Loucy (cell line): ENCODE results near the gene OR5J2.

Source experiments
- H2AFZ ChIP-seq: fragments of 200-600 bp; sonication (generic); 2 replicates; pipeline ENCODE4 v1.6.0; 2016; ENCODE audit warnings: antibody characterized with exemption, mild to moderate bottlenecking, low read length, moderate library complexity
- H3F3A ChIP-seq: fragments of 200-600 bp; 2 replicates; pipeline ENCODE4 v1.6.0; 2016; ENCODE audit warnings: antibody characterized with exemption, low read depth, mild to moderate bottlenecking
- H3K27me3 ChIP-seq: fragments of 200-600 bp; sonication (generic); 2 replicates; pipeline ENCODE4 v1.6.1; 2014; ENCODE audit warnings: low read length, mild to moderate bottlenecking; ENCODE audit not compliant: insufficient read depth, poor library complexity, severe bottlenecking
- H3K36me3 ChIP-seq: fragments of 200-600 bp; sonication (generic); 2 replicates; pipeline ENCODE4 v1.6.1; 2016; ENCODE audit warnings: low read length; ENCODE audit not compliant: insufficient read depth
- H3K4me1 ChIP-seq: fragments of 200-600 bp; sonication (generic); 2 replicates; pipeline ENCODE4 v1.5.1; 2014; ENCODE audit warnings: low read length, mild to moderate bottlenecking; ENCODE audit not compliant: insufficient read depth, poor library complexity, severe bottlenecking
- H3K4me2 ChIP-seq: fragments of 200-600 bp; sonication (generic); 2 replicates; pipeline ENCODE4 v1.6.0; 2014; ENCODE audit warnings: antibody characterized with exemption, low read length, low read depth, mild to moderate bottlenecking; ENCODE audit not compliant: poor library complexity, severe bottlenecking
- H3K4me3 ChIP-seq: fragments of 200-600 bp; sonication (generic); 2 replicates; pipeline ENCODE4 v1.5.1; 2014; ENCODE audit warnings: low read length, mild to moderate bottlenecking, mixed read lengths; ENCODE audit not compliant: poor library complexity, severe bottlenecking
- H3K79me2 ChIP-seq: fragments of 200-600 bp; sonication (generic); 2 replicates; pipeline ENCODE4 v1.6.1; 2014; ENCODE audit warnings: low read length; ENCODE audit not compliant: insufficient read depth
- H3K9ac ChIP-seq: fragments of 200-600 bp; sonication (generic); 2 replicates; pipeline ENCODE4 v1.6.0; 2014; ENCODE audit warnings: mild to moderate bottlenecking, low read depth, low read length, moderate library complexity; ENCODE audit not compliant: poor library complexity, severe bottlenecking
- H3K9me2 ChIP-seq: fragments of 200-600 bp; sonication (generic); replicated peaks from 2 replicates; pipeline ENCODE4 v1.6.1; 2016; ENCODE audit warnings: low read depth, low read length, mixed read lengths
- H3K9me3 ChIP-seq: fragments of 200-600 bp; sonication (generic); 2 replicates; pipeline ENCODE4 v1.6.1; 2014; ENCODE audit warnings: mild to moderate bottlenecking, antibody characterized with exemption, low read length, low read depth; ENCODE audit not compliant: insufficient read depth
- H4K20me1 ChIP-seq: fragments of 200-600 bp; sonication (generic); 2 replicates; pipeline ENCODE4 v1.6.0; 2014; ENCODE audit warnings: antibody characterized with exemption, low read length, mild to moderate bottlenecking; ENCODE audit not compliant: insufficient read depth, poor library complexity, severe bottlenecking
- EZH2phosphoT487 ChIP-seq: fragments of 200-600 bp; IDR thresholded peaks from 2 replicates; pipeline ENCODE4 v1.6.1; 2018; ENCODE audit warnings: antibody characterized with exemption, mild to moderate bottlenecking, moderate library complexity, borderline replicate concordance
- TF ChIP-seq, protein P1 (sequence below): fragments of 200-600 bp; sonication (generic); conservative IDR thresholded peaks from 2 replicates; pipeline ENCODE4 v1.5.1; 2014; ENCODE audit warnings: mild to moderate bottlenecking, antibody characterized with exemption, low read length

The OR5J2 gene

DNA sequence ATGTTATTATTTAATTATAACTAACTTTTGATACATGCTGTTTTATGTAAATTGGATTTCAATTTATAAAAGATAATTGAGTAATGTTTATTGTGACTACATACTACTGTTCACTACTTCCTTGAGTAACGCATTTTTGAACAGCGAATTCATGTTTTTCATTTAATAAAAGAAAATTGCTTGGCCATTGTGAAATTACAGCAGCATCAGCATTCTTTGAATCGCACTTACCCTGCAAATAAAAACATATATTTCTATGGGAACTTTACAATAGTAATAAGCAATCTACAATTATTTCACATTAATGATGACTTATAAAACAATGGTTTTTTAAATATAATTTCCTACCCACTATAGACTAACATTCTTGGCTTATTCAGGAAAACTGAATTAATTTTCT, 20.3 kb downstream of the OR5J2 start:
- H3K79me2 ChIP-seq: no peaks in the 10 kb centered on the region
- TF ChIP-seq, protein P1, sequence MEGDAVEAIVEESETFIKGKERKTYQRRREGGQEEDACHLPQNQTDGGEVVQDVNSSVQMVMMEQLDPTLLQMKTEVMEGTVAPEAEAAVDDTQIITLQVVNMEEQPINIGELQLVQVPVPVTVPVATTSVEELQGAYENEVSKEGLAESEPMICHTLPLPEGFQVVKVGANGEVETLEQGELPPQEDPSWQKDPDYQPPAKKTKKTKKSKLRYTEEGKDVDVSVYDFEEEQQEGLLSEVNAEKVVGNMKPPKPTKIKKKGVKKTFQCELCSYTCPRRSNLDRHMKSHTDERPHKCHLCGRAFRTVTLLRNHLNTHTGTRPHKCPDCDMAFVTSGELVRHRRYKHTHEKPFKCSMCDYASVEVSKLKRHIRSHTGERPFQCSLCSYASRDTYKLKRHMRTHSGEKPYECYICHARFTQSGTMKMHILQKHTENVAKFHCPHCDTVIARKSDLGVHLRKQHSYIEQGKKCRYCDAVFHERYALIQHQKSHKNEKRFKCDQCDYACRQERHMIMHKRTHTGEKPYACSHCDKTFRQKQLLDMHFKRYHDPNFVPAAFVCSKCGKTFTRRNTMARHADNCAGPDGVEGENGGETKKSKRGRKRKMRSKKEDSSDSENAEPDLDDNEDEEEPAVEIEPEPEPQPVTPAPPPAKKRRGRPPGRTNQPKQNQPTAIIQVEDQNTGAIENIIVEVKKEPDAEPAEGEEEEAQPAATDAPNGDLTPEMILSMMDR: no peak
- TF ChIP-seq EZH2phosphoT487: no peak
- H3K9me2 ChIP-seq: no peaks in the 10 kb centered on the region

DNA sequence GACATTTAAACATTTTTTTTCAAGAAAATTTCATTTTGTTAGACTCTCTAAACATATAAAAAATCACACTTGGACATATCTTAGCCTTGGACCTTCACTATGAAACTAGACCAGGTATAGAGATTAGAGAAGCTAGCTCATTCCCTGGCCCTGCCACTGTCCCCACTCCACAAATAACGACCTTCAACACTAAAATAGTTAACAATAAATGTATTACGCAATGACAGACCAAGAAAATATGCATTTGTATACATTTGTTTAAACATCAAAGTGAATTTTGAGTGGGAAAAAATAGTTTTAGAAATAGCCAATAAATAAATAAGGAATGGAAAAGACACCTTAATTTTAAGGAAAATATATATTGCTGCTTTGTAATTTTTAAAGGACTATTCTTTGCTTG, 20.9 kb downstream of the OR5J2 start:
- TF ChIP-seq, protein P1: no peak
- no peak for TF ChIP-seq EZH2phosphoT487
- Histone ChIP-seq H2AFZ (no peak overlapping the region), H3K79me2 (no peaks in the 10 kb centered on the region), H3K9me2 (no peaks in the 10 kb centered on the region), H3K4me2 (no peak overlapping the region), H3K27me3 (no peaks in the 10 kb centered on the region), H3K9ac (no peak overlapping the region), H4K20me1 (no peaks in the 10 kb centered on the region), H3K4me3 (no peak overlapping the region), H3K4me1 (no peaks in the 10 kb centered on the region), H3F3A (no peaks in the 10 kb centered on the region), H3K9me3 (no peaks in the 10 kb centered on the region), H3K36me3 (no peaks in the 10 kb centered on the region)

More for the DNA sequence above, 20.3 kb downstream of the OR5J2 start:
- H4K20me1 ChIP-seq: no peaks in the 10 kb centered on the region
- no peaks in the 10 kb centered on the region for H3K4me1 ChIP-seq
- no peak overlapping the region for H3K9ac ChIP-seq
- no peaks in the 10 kb centered on the region for H3K9me3 ChIP-seq
- no peak overlapping the region for H2AFZ ChIP-seq
- H3K27me3 ChIP-seq: no peaks in the 10 kb centered on the region
- no peak overlapping the region for H3K4me2 ChIP-seq
- no peak overlapping the region for H3K4me3 ChIP-seq
- H3F3A ChIP-seq: no peaks in the 10 kb centered on the region
- no peaks in the 10 kb centered on the region for H3K36me3 ChIP-seq

DNA sequence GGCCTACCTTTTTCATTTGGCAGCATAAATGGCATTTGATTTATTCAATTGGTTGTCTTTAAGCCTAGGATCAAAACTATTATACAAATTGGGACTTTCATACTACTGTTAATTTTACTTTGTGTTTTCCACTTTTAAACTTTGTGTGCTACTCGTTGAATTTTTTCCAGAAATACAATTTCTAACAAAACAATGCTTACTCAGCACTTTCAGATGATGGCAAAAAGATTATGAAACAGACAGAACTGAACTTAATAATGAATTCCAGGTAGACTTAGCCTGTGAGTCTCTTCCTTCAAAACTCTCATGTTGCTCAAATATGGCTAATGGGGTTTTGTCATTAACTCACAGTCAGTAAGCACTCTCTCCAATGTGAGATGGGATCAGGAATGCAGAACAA, 31.4 kb downstream of the OR5J2 start:
- Histone ChIP-seq H3K79me2 (no peaks in the 10 kb centered on the region), H3K36me3 (no peaks in the 10 kb centered on the region), H3K9me2 (no peaks in the 10 kb centered on the region), H3K4me3 (no peak overlapping the region), H3K4me1 (no peaks in the 10 kb centered on the region), H3K9me3 (no peaks in the 10 kb centered on the region), H4K20me1 (no peaks in the 10 kb centered on the region), H3F3A (no peaks in the 10 kb centered on the region), H3K9ac (no peak overlapping the region), H3K27me3 (no peaks in the 10 kb centered on the region), H2AFZ (no peak overlapping the region), H3K4me2 (no peak overlapping the region)
- TF ChIP-seq EZH2phosphoT487: no peak
- TF ChIP-seq, protein P1: no peak
